Body of pancreas (tissue), 4 donors: ENCODE results near the gene TSHZ2. TPM values are rescaled to one million over a fixed set of nuclear protein-coding genes. Genes with fewer than 3 reads are reported as not detected.

Source experiments
- ATAC-seq: fragments of 150-250 bp; one replicate; pipeline ENCODE4 v1.9.1; 2016
- DNase-seq, 4 donors: peaks; one replicate each; pipeline ENCODE4 v3.0.0-alpha.2; 2019
- H3K27ac ChIP-seq, 4 donors: fragments of 200-600 bp; sonication (generic); 1 replicate in 3 of 4; 2 replicates in 1 of 4; pipeline versions ENCODE4 v1.5.1 to v1.6.1; 2016 to 2019; ENCODE audit warnings: mild to moderate bottlenecking in 1 of 4, mixed read lengths in 1 of 4, moderate library complexity in 1 of 4
- H3K27me3 ChIP-seq, 2 donors: fragments of 200-600 bp; sonication (generic); one replicate each; pipeline ENCODE4 v1.6.0; 2016; ENCODE audit warnings: mild to moderate bottlenecking in 1 of 2
- H3K36me3 ChIP-seq, 2 donors: fragments of 200-600 bp; sonication (generic); replicated peaks in 1 of 2; 2 replicates each; pipeline ENCODE4 v1.5.1; 2016; ENCODE audit warnings: low read depth in 2 of 2; ENCODE audit not compliant: insufficient read depth in 1 of 2
- H3K4me1 ChIP-seq: fragments of 200-600 bp; sonication (generic); one replicate; pipeline ENCODE4 v1.6.0; 2016
- H3K4me3 ChIP-seq, 2 donors: fragments of 200-600 bp; sonication (generic); 1 replicate in 1 of 2; 2 replicates in 1 of 2; pipeline ENCODE4 v1.5.1; 2016 to 2019
- H3K9me3 ChIP-seq, 3 donors: fragments of 200-600 bp; sonication (generic); 1 replicate in 2 of 3; 2 replicates in 1 of 3; pipeline ENCODE4 v1.5.1; 2016
- POLR2A ChIP-seq, 3 donors: fragments of 450-650 bp; IDR thresholded peaks; one replicate each; pipeline ENCODE4 v1.6.1; 2016; ENCODE audit warnings: antibody characterized with exemption in 3 of 3, mild to moderate bottlenecking in 2 of 3
- WGBS, 2 donors: methylation state at CpG; one replicate each; pipeline ENCODE4 v1.1.5; 2017; 5-methylcytosine and 5-hydroxymethylcytosine counted together
- intact Hi-C: fragments of 100-400 bp; cut with DNase I; formaldehyde crosslinking; loops from one replicate; pipeline ENCODE4 v1.15.1; 2023
- total RNA-seq, 2 donors: library from RNA; depleted of rRNA; stranded (reverse); fragments of >200 nt; gene quantifications; one replicate each; pipeline ENCODE4 v1.1.0, GENCODE V29; 2016
- TF ChIP-seq, protein P1 (sequence below), 7 experiments: fragments of 450-650 bp in 4 of 7; fragments of 200-600 bp in 3 of 7; sonication (generic) in 3 of 7; IDR thresholded peaks; one replicate each; pipeline ENCODE4 v1.5.1; 2016 to 2019; ENCODE audit warnings: antibody characterized with exemption in 7 of 7

Gene TSHZ2
- total RNA-seq, 2 donors from 2014 or later, result 6.0 to 9.6 TPM

DNA sequence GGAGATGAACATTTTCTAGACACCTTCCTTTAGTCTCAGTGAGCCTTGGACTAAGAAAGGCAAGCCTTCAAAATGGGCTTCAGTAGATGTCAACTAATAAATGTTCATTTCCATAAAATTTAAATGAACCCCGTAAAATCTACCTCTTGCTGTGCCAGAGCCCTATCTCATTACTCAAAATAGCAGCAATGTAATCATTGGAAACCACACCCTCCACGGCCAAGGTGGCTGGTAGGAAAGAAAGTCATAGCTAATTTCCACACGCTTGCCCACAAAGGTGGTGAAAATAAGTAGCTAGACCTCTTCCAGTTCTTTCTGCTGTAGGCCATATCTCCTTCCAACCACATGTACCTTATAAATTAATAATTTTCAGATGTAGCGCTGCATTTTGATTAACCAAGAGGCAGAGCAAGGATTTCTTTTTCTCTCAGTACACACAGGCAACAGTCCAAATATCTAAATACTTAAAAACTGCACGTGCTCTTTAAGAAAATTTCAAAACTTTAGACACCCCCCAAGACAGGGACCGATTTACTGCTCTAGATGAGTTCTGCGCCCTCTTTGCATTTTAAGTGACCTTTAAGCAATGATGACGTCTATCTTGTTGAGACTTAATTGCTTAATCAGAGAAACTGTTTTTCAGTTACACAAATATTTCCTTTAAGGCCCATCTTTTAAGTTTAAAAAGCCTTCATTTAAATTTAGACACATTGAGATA is 330.7 kb downstream of the TSHZ2 start:
- Histone ChIP-seq H3K9me3 (no peaks in the 10 kb centered on the region), H3K4me3 (no peak overlapping the region), H3K27ac (no peak overlapping the region), H3K4me1 (peaks cover 8% of the 10 kb centered on the region), H3K27me3 (no peaks in the 10 kb centered on the region), H3K36me3 (no peaks in the 10 kb centered on the region)
- WGBS, 2 donors, result 53 to 54% methylated on average over 8 of the region's 8 CpGs
- intact Hi-C loops, result no loop called here
- ATAC-seq (no peak), DNase-seq (no peak)
- TF ChIP-seq, protein P1, sequence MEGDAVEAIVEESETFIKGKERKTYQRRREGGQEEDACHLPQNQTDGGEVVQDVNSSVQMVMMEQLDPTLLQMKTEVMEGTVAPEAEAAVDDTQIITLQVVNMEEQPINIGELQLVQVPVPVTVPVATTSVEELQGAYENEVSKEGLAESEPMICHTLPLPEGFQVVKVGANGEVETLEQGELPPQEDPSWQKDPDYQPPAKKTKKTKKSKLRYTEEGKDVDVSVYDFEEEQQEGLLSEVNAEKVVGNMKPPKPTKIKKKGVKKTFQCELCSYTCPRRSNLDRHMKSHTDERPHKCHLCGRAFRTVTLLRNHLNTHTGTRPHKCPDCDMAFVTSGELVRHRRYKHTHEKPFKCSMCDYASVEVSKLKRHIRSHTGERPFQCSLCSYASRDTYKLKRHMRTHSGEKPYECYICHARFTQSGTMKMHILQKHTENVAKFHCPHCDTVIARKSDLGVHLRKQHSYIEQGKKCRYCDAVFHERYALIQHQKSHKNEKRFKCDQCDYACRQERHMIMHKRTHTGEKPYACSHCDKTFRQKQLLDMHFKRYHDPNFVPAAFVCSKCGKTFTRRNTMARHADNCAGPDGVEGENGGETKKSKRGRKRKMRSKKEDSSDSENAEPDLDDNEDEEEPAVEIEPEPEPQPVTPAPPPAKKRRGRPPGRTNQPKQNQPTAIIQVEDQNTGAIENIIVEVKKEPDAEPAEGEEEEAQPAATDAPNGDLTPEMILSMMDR (IDR thresholded peaks at IDR 0.05), result no peak
- TF ChIP-seq POLR2A (IDR thresholded peaks at IDR 0.05), result no peak

DNA sequence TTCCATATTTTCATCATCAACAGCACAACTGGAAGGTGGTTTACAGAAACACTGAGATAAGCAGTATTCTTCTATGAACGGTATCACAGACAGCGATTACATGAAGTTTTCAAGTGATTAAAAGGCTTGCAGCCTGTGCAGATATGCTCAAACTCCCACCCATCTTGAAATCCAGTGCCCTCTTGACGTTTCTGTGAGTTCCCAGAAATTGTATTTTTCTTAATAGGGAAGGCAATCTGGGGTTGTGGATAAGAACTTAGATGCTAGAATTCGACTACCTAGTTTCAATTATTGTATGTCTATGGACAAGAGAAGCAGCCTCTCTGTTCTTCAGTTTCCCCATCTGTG is 331.2 kb downstream of the TSHZ2 start:
- intact Hi-C loops, result no loop called here
- 75 to 83% methylated on average over 4 of the region's 4 CpGs for WGBS, 2 donors
- TF ChIP-seq, protein P1 (IDR thresholded peaks at IDR 0.05), result no peak
- TF ChIP-seq POLR2A (IDR thresholded peaks at IDR 0.05), result no peak
- no peaks in the 10 kb centered on the region for H3K9me3 ChIP-seq
- H3K4me3 ChIP-seq, result no peak overlapping the region
- H3K36me3 ChIP-seq, result no peaks in the 10 kb centered on the region
- no peaks in the 10 kb centered on the region for H3K27me3 ChIP-seq
- peaks cover 8% of the 10 kb centered on the region for H3K4me1 ChIP-seq
- ATAC-seq, result no peak
- no peak for DNase-seq
- no peak overlapping the region for H3K27ac ChIP-seq

- DNase-seq, result no peak
- intact Hi-C loops, result no loop called here
- no peak overlapping the region for H3K27ac ChIP-seq
- H3K27me3 ChIP-seq, result no peaks in the 10 kb centered on the region
- H3K36me3 ChIP-seq, result no peaks in the 10 kb centered on the region
- no peak for TF ChIP-seq POLR2A (IDR thresholded peaks at IDR 0.05)
- TF ChIP-seq, protein P1 (IDR thresholded peaks at IDR 0.05), result no peak
- H3K4me3 ChIP-seq, result no peak overlapping the region
- H3K4me1 ChIP-seq, result peaks cover 8% of the 10 kb centered on the region
- 76 to 94% methylated on average over 3 of the region's 3 CpGs for WGBS, 2 donors
- ATAC-seq, result no peak
- H3K9me3 ChIP-seq, result no peaks in the 10 kb centered on the region
These were observed 332.0 kb downstream of the TSHZ2 start for GRCh38 chr20:53304146-53304545.

- intact Hi-C loops, result no loop called here
- no peaks in the 10 kb centered on the region for H3K9me3 ChIP-seq
- H3K4me3 ChIP-seq, result no peak overlapping the region
- H3K27me3 ChIP-seq, result no peaks in the 10 kb centered on the region
- WGBS, 2 donors, result 39 to 60% methylated on average over 8 of the region's 8 CpGs
- no peak overlapping the region for H3K27ac ChIP-seq
- ATAC-seq (no peak), DNase-seq (no peak)
- H3K36me3 ChIP-seq, result no peaks in the 10 kb centered on the region
- H3K4me1 ChIP-seq, result peaks cover 8% of the 10 kb centered on the region
- TF ChIP-seq, protein P1 (IDR thresholded peaks at IDR 0.05), result no peak
- TF ChIP-seq POLR2A (IDR thresholded peaks at IDR 0.05), result no peak
These were observed 334.1 kb downstream of the TSHZ2 start for GRCh38 chr20:53306192-53306805.
